Ectodermal cell (in vitro differentiated cells): ENCODE measurements around the gene SH2B2.
"Not testable (repeated sequence)": the region's sequence is repeated elsewhere in the genome, so short reads cannot be mapped to it uniquely, and the experiment has no call there.

Source experiments
- H3K27ac ChIP-seq: 2 replicates; pipeline ENCODE4 v1.7.0; 2013; ENCODE audit warnings: mild to moderate bottlenecking, low read depth, low read length; ENCODE audit not compliant: insufficient read depth, poor library complexity, severe bottlenecking
- H3K27me3 ChIP-seq: 2 replicates; pipeline ENCODE4 v1.7.0; 2013; ENCODE audit warnings: mild to moderate bottlenecking, low read length; ENCODE audit not compliant: insufficient read depth, control insufficient read depth, poor library complexity, severe bottlenecking
- H3K36me3 ChIP-seq: one replicate; pipeline ENCODE4 v1.7.0; 2013; ENCODE audit warnings: low read length; ENCODE audit not compliant: control insufficient read depth, insufficient read depth
- H3K4me1 ChIP-seq: one replicate; pipeline ENCODE4 v1.7.0; 2013; ENCODE audit warnings: low read length; ENCODE audit not compliant: control insufficient read depth, insufficient read depth
- H3K4me3 ChIP-seq: 2 replicates; pipeline ENCODE4 v1.7.0; 2013; ENCODE audit warnings: low read depth, low read length, control low read depth; ENCODE audit not compliant: insufficient read depth
- H3K9me3 ChIP-seq: 2 replicates; pipeline ENCODE4 v1.7.0; 2013; ENCODE audit warnings: mild to moderate bottlenecking, low read length, moderate library complexity; ENCODE audit not compliant: control insufficient read depth
- WGBS, 2 experiments: methylation state at CpG; one replicate each; pipeline ENCODE4 v1.1.7; 2013; ENCODE audit warnings: missing lambda C conversion rate in 2 of 2; 5-methylcytosine and 5-hydroxymethylcytosine counted together

Gene SH2B2

DNA sequence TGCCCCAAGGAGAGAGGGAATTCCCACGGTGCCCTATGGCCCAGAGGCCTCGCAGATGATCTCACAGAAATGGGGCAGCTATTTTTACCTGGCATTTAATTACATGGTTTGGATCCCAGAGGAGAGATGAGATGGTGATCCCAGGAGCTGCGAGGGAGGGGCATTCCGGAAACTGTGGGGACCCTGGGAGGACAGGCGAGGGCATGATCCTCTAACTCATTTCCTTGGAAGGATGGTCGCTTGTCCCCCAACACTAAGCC, 9.4 kb downstream of the SH2B2 start:
- Histone ChIP-seq H3K36me3 (no peaks in the 10 kb centered on the region), H3K27me3 (no peaks in the 10 kb centered on the region), H3K27ac (no peak overlapping the region), H3K4me3 (no peak overlapping the region), H3K9me3 (no peaks in the 10 kb centered on the region), H3K4me1 (peaks cover 25% of the 10 kb centered on the region)
- 84 to 88% methylated on average over 6 of the region's 6 CpGs for WGBS, 2 experiments

DNA sequence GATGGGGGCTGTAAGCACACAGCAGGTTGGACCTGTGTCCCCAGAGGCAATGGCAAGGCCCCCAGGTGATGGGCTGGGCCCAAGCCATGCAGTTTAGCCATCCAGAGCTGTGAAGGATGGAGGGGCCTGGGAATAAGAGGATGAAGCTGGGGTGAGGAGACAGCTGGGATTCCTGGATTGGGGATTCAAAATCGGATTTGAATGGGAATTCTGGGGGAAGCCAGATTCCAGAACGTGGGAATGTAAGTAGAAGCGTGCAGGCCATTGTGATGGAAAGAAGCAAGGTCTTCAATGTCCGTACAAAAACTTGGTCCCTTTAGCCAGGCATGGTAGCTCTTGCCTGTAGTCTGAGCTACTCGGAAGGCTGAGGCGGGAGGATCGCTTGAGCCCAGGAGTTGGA, 9.8 kb downstream of the SH2B2 start:
- 88 to 89% methylated on average over 7 of the region's 7 CpGs for WGBS, 2 experiments

GRCh38 chr7:102297487-102298218, 11.0 kb downstream of the SH2B2 start:
- Histone ChIP-seq H3K27ac (no peak overlapping the region), H3K4me3 (no peak overlapping the region), H3K27me3 (no peaks in the 10 kb centered on the region), H3K9me3 (no peaks in the 10 kb centered on the region), H3K4me1 (peaks cover 25% of the 10 kb centered on the region), H3K36me3 (no peaks in the 10 kb centered on the region)
- WGBS, 2 experiments, result 93 to 97% methylated on average over 10 of the region's 10 CpGs

More for the DNA sequence above, 9.8 kb downstream of the SH2B2 start:
- Histone ChIP-seq H3K27me3 (no peaks in the 10 kb centered on the region), H3K27ac (no peak overlapping the region), H3K36me3 (no peaks in the 10 kb centered on the region), H3K4me1 (peaks cover 25% of the 10 kb centered on the region), H3K4me3 (no peak overlapping the region), H3K9me3 (no peaks in the 10 kb centered on the region)

GRCh38 chr7:102300643-102301221, 14.1 kb downstream of the SH2B2 start:
- peaks cover 10% of the 10 kb centered on the region for H3K4me1 ChIP-seq
- 85 to 91% methylated on average over 84 of the region's 84 CpGs for WGBS, 2 experiments
- H3K4me3 ChIP-seq, result no peak overlapping the region
- no peaks in the 10 kb centered on the region for H3K36me3 ChIP-seq
- no peak overlapping the region for H3K27ac ChIP-seq
- no peaks in the 10 kb centered on the region for H3K27me3 ChIP-seq
- H3K9me3 ChIP-seq, result no peaks in the 10 kb centered on the region

GRCh38 chr7:102301367-102301766, 14.7 kb downstream of the SH2B2 start:
- not testable (repeated sequence) for H3K9me3 ChIP-seq, H3K27ac ChIP-seq, H3K36me3 ChIP-seq, H3K4me1 ChIP-seq, H3K4me3 ChIP-seq, H3K27me3 ChIP-seq
- 88 to 98% methylated on average over 13 to 14 of the region's 14 CpGs for WGBS, 2 experiments

- Histone ChIP-seq H3K4me1 (peaks cover 6% of the 10 kb centered on the region), H3K9me3 (no peaks in the 10 kb centered on the region), H3K27ac (no peak overlapping the region), H3K36me3 (no peaks in the 10 kb centered on the region), H3K27me3 (no peaks in the 10 kb centered on the region), H3K4me3 (no peak overlapping the region)
- 91% methylated on average over 6 of the region's 6 CpGs for WGBS, 2 experiments
Observed at GRCh38 chr7:102302025-102302424, 15.4 kb downstream of the SH2B2 start.

DNA sequence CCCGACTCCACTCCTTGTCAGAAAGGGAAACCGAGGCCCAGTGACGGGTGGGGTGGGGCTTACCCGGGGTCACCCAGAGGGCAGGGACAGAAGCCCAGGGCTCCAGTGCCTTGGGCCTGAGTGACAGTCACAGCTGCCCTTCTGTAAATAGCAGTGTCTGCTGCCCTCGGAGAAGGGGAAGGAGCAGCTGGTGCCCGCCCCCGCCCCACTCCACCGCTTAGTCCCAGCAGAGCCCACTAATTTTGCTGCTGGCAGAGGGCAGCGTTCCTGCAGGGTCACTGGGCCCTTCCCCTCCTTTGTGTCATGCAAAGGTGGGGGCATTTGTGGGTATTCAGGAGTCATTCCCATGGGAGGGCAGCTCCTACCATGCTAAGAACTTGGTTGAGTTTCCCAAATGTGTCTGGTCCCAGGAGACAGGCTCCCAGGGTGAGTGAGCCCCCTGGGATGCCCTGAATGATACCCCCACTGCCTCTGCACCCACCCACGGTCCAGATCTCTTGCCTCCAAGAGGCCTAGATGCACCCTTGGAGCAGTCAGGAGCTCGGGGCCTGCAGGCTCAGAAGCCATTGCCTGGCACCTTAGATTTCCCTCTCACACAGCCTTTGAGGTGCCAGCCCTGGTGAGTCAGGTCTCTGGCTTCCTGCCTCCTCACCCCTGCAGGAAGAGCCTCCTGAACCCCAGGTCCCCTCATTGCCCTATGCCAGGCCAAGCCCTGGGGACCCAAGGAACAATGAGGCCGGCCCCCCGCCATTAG, 17.2 kb downstream of the SH2B2 start:
- Histone ChIP-seq H3K4me1 (peaks cover 12% of the 10 kb centered on the region), H3K9me3 (no peaks in the 10 kb centered on the region), H3K27me3 (no peaks in the 10 kb centered on the region), H3K27ac (no peak overlapping the region), H3K36me3 (no peaks in the 10 kb centered on the region), H3K4me3 (no peak overlapping the region)
- 87% methylated on average over 13 of the region's 13 CpGs for WGBS, 2 experiments

DNA sequence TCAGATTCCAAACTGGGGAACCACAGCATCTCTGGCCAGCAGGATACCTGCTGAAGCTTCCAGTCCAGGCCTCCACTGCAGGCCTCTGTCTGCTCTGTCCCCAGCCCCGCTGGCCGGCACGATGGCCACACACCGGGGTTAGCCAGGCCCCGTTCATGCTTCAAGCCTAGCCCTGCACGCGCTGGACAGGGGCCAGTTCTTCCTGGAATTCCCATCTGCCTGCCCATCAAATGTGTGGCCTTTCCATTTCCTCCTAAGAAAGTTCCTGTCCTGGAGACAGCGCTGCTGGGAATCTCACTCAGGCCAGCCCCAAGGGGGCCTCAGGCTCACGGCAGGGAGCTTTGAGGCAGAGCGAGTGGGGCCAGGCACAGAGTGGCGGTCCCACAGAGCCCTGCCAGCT, 18.0 kb downstream of the SH2B2 start:
- Histone ChIP-seq H3K4me1 (peaks cover 12% of the 10 kb centered on the region), H3K36me3 (no peaks in the 10 kb centered on the region), H3K9me3 (no peaks in the 10 kb centered on the region), H3K27ac (no peak overlapping the region), H3K27me3 (no peaks in the 10 kb centered on the region), H3K4me3 (no peak overlapping the region)
- 82 to 87% methylated on average over 11 of the region's 11 CpGs for WGBS, 2 experiments

DNA sequence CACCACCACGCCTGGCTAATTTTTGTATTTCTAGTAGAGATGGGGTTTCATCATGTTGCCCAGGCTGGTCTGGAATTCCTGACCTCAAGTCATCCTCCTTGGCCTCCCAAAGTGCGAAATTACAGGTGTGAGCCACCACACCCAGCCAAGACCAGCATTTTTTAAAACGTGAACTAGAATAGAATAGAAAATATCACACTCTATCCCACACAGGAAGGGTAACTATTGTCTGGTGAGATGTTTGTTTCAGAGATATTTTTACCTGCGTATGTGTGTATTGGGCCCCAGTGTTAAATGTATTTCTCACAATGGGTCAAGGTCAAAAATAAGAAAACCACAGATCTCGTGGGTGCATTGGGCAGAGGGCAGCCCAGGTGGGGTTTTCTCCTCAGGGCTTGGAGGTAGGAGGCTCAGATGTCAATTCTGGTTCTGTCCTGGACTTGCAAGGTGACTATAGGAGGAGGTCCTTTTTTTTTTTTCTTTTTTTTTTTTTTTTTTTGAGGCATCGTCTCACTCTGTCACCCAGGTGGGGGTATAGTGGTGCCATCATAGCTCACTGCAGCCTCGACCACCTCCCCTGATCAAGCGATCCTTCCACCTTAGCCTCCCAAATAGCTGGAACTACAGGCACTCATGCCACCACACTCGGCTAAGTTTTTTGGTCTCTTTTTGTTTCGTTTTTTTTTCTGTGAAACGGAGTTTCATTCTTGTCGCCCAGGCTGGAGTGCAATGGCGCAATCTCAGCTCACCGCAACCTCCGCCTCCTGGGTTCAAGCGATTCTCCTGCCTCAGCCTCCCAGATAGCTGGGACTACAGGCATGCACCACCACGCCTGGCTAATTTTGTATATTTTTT, 19.0 kb downstream of the SH2B2 start:
- Histone ChIP-seq H3K27me3 (no peaks in the 10 kb centered on the region), H3K9me3 (no peaks in the 10 kb centered on the region), H3K4me3 (no peak overlapping the region), H3K4me1 (peaks cover 12% of the 10 kb centered on the region), H3K27ac (no peak overlapping the region), H3K36me3 (no peaks in the 10 kb centered on the region)
- WGBS, 2 experiments, result 94% methylated on average over 16 to 17 of the region's 17 CpGs
